Kidney epithelial cell (primary cell): ENCODE measurements around the gene CACNA1D. TPM values are rescaled to one million over a fixed set of nuclear protein-coding genes. Genes with fewer than 3 reads are reported as not detected.
"Not testable (repeated sequence)": the region's sequence is repeated elsewhere in the genome, so short reads cannot be mapped to it uniquely, and the experiment has no call there.

Experiments used
- DNase-seq: peaks from one replicate; pipeline ENCODE4 v3.0.0-alpha.2; 2010; ENCODE audit warnings: low read depth
- H3K27me3 ChIP-seq: 2 replicates; pipeline ENCODE4 v1.6.0; 2011; ENCODE audit warnings: low read length; ENCODE audit not compliant: control insufficient read depth, insufficient read depth
- H3K36me3 ChIP-seq: 2 replicates; pipeline ENCODE4 v1.5.1; 2011; ENCODE audit warnings: low read length; ENCODE audit not compliant: control insufficient read depth, insufficient read depth
- H3K4me3 ChIP-seq: 2 replicates; pipeline ENCODE4 v1.5.1; 2011; ENCODE audit warnings: low read depth, mild to moderate bottlenecking, control low read depth, low read length
- CTCF ChIP-seq: IDR thresholded peaks from 2 replicates; pipeline ENCODE4 v1.5.1; 2011; ENCODE audit warnings: mild to moderate bottlenecking, moderate library complexity, low read length, control low read depth, inconsistent platforms; ENCODE audit not compliant: insufficient read depth, poor library complexity, severe bottlenecking
- total RNA-seq: library from RNA; depleted of rRNA; stranded (reverse); fragments of >200 nt; gene quantifications from 2 replicates; pipeline ENCODE4 v1.2.3, GENCODE V29; 2015

The CACNA1D gene
- total RNA-seq, 1 donor from 2014 or later = 0.21 TPM

GRCh38 chr3:53635041-53635440, 140.6 kb downstream of the CACNA1D start:
- DNase-seq = no peak
- no peak overlapping the region for H3K4me3 ChIP-seq
- no peaks in the 10 kb centered on the region for H3K27me3 ChIP-seq
- TF ChIP-seq CTCF = no peak
- H3K36me3 ChIP-seq = no peaks in the 10 kb centered on the region

DNA sequence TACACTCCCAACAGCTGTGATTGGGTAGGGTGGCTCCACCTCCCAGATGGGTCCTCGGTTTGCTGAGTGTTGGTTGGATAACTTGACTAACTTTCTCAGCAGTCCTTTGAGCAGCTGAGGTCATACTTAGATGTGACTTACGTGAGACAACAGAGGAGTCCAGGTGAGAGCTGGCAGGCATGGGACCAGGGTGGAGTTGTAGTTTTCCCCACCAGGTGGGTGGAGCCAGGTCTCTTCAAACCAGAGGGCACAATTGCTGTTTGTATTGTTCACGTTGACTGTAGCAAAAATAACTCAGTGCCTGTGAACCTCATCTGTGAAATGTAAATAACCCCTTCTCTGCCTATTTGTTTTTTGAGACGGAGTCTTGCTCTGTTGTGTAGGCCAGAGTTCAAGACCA, 144.4 kb downstream of the CACNA1D start:
- not testable (repeated sequence) for H3K4me3 ChIP-seq, DNase-seq, H3K27me3 ChIP-seq, H3K36me3 ChIP-seq

DNA sequence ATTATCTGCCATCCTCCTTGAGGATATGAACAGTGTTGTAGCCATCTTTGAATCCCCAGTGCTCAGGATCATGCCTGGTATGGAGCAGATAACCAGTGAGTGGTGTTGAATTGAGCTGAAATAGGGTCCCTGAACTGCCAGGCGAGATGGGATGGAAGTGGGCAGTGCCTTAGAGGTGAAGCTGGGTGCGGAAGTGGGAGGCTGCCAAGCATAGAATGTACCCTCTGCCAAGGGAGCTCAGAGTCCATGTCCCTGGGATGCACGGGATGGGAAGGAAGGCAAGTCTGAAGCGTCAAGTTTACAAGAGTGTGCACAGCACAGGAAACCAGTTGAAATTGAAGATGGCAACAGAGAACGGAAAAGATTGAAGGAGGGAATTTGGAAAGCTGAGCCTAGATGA, 147.0 kb downstream of the CACNA1D start:
- no peak overlapping the region for H3K4me3 ChIP-seq
- DNase-seq = no peak
- peaks cover 3% of the 10 kb centered on the region for H3K27me3 ChIP-seq
- H3K36me3 ChIP-seq = no peaks in the 10 kb centered on the region
- TF ChIP-seq CTCF = no peak

- TF ChIP-seq CTCF = no peak
- DNase-seq = no peak
- peaks cover 3% of the 10 kb centered on the region for H3K27me3 ChIP-seq
- H3K36me3 ChIP-seq = no peaks in the 10 kb centered on the region
- H3K4me3 ChIP-seq = no peak overlapping the region
Observed at GRCh38 chr3:53642211-53642610, 147.8 kb downstream of the CACNA1D start.

DNA sequence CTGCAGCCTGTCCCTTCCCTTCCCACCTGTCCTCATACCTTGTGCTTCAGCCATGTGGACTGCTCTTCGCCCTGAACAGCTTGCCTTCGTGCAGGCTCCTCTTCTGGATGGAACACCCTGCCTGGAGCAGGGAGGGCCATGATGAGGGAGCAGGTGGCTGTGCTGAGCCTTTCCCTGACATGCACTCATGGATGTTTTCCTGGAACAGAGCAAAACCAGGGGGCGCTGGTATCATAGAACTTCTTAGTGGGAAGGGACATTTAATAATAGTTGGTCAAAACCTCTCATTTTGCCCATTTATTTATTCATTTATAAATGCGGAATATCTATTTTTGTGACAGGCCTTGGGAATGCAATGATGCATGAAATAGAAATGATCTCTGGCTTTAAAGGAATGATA, 149.3 kb downstream of the CACNA1D start:
- H3K27me3 ChIP-seq = peaks cover 3% of the 10 kb centered on the region
- no peak overlapping the region for H3K4me3 ChIP-seq
- no peak for DNase-seq
- TF ChIP-seq CTCF = peak; percentile 6
- H3K36me3 ChIP-seq = no peaks in the 10 kb centered on the region

GRCh38 chr3:53645754-53646153, 151.3 kb downstream of the CACNA1D start:
- DNase-seq = no peak
- Histone ChIP-seq H3K36me3 (no peaks in the 10 kb centered on the region), H3K27me3 (peaks cover 3% of the 10 kb centered on the region), H3K4me3 (no peak overlapping the region)
- no peak for TF ChIP-seq CTCF

- DNase-seq = no peak
- Histone ChIP-seq H3K36me3 (no peaks in the 10 kb centered on the region), H3K4me3 (no peak overlapping the region), H3K27me3 (peaks cover 3% of the 10 kb centered on the region)
- no peak for TF ChIP-seq CTCF
Observed at GRCh38 chr3:53646723-53647122, 152.3 kb downstream of the CACNA1D start.
